Measurements from ENCODE around the gene FGF12. TPM values are rescaled to one million over a fixed set of nuclear protein-coding genes. Genes with fewer than 3 reads are reported as not detected.

Gene FGF12
- total RNA-seq, 1 experiment from 2014 or later, result 0.07 TPM

DNA sequence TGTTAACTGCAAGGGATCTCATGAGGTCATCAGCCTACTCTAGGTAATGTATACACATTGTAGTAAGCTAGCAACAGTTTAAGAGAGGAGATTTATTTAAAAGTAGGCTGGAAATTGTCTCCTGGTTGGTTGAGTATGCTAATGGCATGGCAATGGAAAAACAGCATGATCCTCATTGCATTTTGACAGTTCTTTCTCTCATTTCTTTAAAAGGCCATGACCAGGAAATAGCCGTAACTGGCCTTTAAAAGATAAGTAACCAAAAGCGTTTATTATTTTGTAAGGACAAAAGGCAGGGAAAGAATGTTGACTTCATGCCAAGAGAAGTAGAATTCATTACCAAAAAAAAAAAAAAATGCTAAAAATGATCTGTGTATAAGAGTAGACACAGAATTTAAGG lies 310.3 kb downstream of the FGF12 start:
- H4K20me1 ChIP-seq (ENCODE audit: insufficient read depth), result no peaks in the 10 kb centered on the region
- H3K36me3 ChIP-seq (ENCODE audit: control insufficient read depth in 1 of 2, insufficient read depth in 2 of 2, low read length in 2 of 2), result no peaks in the 10 kb centered on the region
- H2AFZ ChIP-seq (ENCODE audit: low read depth, low read length, poor library complexity, severe bottlenecking), result no peak overlapping the region
- H3K4me2 ChIP-seq (ENCODE audit: low read length), result no peak overlapping the region
- H3K79me2 ChIP-seq (ENCODE audit: insufficient read depth, low read length), result no peaks in the 10 kb centered on the region
- DNase-seq (ENCODE audit: low read depth, low spot score), result no peak
- ChIA-PET POLR2A (no interaction called here), CTCF (no interaction called here), RAD21 (ENCODE audit: low non-redundant PET in 1 of 2, low total read pairs in 2 of 2, uncharacterized antibody in 2 of 2, unreplicated experiment in 2 of 2) (no interaction called here)
- no peak for ATAC-seq
- intact Hi-C loops (cut with micrococcal nuclease), result no loop called here
- H3K4me3 ChIP-seq (replicated peaks in 1 of 2; ENCODE audit: low read depth in 1 of 2, low read length in 2 of 2), result no peak overlapping the region
- no peak for TF ChIP-seq ZFX (IDR thresholded peaks at IDR 0.05)
- TF ChIP-seq, protein P1, sequence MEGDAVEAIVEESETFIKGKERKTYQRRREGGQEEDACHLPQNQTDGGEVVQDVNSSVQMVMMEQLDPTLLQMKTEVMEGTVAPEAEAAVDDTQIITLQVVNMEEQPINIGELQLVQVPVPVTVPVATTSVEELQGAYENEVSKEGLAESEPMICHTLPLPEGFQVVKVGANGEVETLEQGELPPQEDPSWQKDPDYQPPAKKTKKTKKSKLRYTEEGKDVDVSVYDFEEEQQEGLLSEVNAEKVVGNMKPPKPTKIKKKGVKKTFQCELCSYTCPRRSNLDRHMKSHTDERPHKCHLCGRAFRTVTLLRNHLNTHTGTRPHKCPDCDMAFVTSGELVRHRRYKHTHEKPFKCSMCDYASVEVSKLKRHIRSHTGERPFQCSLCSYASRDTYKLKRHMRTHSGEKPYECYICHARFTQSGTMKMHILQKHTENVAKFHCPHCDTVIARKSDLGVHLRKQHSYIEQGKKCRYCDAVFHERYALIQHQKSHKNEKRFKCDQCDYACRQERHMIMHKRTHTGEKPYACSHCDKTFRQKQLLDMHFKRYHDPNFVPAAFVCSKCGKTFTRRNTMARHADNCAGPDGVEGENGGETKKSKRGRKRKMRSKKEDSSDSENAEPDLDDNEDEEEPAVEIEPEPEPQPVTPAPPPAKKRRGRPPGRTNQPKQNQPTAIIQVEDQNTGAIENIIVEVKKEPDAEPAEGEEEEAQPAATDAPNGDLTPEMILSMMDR (IDR thresholded peaks at IDR 0.05 in 2 of 3, conservative IDR thresholded peaks at IDR 0.05 in 1 of 3; ENCODE audit: borderline replicate concordance in 1 of 3, insufficient read depth in 1 of 3, low read depth in 2 of 3, low read length in 2 of 3), result no peak
- TF ChIP-seq, protein P2, sequence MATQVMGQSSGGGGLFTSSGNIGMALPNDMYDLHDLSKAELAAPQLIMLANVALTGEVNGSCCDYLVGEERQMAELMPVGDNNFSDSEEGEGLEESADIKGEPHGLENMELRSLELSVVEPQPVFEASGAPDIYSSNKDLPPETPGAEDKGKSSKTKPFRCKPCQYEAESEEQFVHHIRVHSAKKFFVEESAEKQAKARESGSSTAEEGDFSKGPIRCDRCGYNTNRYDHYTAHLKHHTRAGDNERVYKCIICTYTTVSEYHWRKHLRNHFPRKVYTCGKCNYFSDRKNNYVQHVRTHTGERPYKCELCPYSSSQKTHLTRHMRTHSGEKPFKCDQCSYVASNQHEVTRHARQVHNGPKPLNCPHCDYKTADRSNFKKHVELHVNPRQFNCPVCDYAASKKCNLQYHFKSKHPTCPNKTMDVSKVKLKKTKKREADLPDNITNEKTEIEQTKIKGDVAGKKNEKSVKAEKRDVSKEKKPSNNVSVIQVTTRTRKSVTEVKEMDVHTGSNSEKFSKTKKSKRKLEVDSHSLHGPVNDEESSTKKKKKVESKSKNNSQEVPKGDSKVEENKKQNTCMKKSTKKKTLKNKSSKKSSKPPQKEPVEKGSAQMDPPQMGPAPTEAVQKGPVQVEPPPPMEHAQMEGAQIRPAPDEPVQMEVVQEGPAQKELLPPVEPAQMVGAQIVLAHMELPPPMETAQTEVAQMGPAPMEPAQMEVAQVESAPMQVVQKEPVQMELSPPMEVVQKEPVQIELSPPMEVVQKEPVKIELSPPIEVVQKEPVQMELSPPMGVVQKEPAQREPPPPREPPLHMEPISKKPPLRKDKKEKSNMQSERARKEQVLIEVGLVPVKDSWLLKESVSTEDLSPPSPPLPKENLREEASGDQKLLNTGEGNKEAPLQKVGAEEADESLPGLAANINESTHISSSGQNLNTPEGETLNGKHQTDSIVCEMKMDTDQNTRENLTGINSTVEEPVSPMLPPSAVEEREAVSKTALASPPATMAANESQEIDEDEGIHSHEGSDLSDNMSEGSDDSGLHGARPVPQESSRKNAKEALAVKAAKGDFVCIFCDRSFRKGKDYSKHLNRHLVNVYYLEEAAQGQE (IDR thresholded peaks at IDR 0.05; ENCODE audit: low read depth), result no peak
- TF ChIP-seq SRF (IDR thresholded peaks at IDR 0.05; ENCODE audit: low read depth), result no peak
- TF ChIP-seq YY1 (IDR thresholded peaks at IDR 0.05; ENCODE audit: extremely low read depth, insufficient replicate concordance, low read depth, low read length), result no peak
- no peak for TF ChIP-seq ZNF274 (IDR thresholded peaks at IDR 0.05; ENCODE audit: low read depth, low read length)
- TF ChIP-seq ELF1 (IDR thresholded peaks at IDR 0.05; ENCODE audit: borderline replicate concordance, low read depth), result no peak
- TF ChIP-seq FOSL1 (IDR thresholded peaks at IDR 0.05; ENCODE audit: low read depth), result no peak
- TF ChIP-seq, protein P3, sequence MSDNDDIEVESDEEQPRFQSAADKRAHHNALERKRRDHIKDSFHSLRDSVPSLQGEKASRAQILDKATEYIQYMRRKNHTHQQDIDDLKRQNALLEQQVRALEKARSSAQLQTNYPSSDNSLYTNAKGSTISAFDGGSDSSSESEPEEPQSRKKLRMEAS (IDR thresholded peaks at IDR 0.05), result no peak
- TF ChIP-seq TCF7L2 (IDR thresholded peaks at IDR 0.05; ENCODE audit: borderline replicate concordance, extremely low read depth, insufficient read depth, insufficient read length), result no peak
- no peak overlapping the region for H3K9ac ChIP-seq (ENCODE audit: low read length)
- no peaks in the 10 kb centered on the region for H3K9me3 ChIP-seq (ENCODE audit: control insufficient read depth in 1 of 2, insufficient read depth in 1 of 2, low read depth in 1 of 2, low read length in 2 of 2)
- H3K27me3 ChIP-seq (ENCODE audit: insufficient read depth, low read length), result peaks cover 18% of the 10 kb centered on the region
- no peaks in the 10 kb centered on the region for H3K4me1 ChIP-seq (ENCODE audit: control insufficient read depth in 1 of 2, insufficient read depth in 2 of 2, low read length in 2 of 2)
- no peaks in the 10 kb centered on the region for H3K9me2 ChIP-seq (ENCODE audit: insufficient read depth)
- BruUV-seq (replicated peaks), result no TSS peak
- H3K27ac ChIP-seq (ENCODE audit: low read depth, low read length), result no peak overlapping the region
